ENCODE data around the gene KCNC1.

DNA sequence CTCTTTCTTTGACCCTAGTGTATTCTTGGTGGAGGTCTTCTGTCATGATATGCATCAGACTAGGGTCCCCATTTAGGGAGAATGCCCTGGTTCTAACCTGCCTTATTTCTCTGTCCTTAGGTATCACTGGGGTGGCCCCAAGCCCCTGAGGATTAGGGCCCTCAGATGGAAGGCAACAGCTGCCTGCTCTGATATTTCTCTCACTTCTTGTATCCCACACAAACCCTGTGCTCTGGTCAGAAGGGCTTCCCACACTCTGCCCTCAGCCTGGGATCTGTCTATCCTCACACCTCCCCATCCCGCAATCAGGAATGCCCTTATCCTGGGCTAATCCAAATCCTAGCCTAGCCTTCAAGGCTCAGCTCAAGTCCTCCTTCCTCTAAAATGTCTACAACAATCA is 75.5 kb downstream of the KCNC1 start:
- TF ChIP-seq ZC3H11A (IDR thresholded peaks at IDR 0.05) (no peak), CTCF (IDR thresholded peaks at IDR 0.05) (no peak), POLR2A (IDR thresholded peaks at IDR 0.05; ENCODE audit: low read length) (no peak), EHMT2 (IDR thresholded peaks at IDR 0.05; ENCODE audit: low read depth) (no peak)

Measured in A549 (cell line).